ENCODE data around the gene S100A7A.

DNA sequence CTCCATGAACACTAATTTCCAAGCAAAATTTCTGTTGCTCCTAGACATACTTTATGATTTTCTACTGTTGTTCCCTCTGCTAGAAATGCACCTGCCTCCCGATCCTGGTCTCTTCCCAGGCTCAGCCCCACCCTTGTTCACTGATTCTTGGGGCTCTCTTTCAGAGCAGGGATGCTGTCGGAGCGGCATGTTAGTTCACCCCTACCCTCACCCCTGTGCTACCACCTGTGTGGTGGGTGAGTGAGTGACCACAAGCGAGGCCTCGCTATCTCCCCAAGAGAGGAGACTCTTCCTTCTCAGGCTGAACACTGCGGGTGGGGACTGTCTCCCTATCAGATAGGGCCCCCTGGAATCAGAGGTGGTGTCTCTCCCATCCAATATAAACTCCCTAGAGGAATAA, 20.5 kb upstream of the S100A7A start:
- no peak for TF ChIP-seq GATA2 (IDR thresholded peaks at IDR 0.05; ENCODE audit: low read depth, low read length)
- TF ChIP-seq GATA3 (IDR thresholded peaks at IDR 0.05; ENCODE audit: low read depth, low read length): no peak
